Stimulated activated CD4-positive, alpha-beta T cell treated with anti-CD3 and anti-CD28 coated beads, Interleukin-2, amount 100 ng/mL, for 4 hours (primary cell): ENCODE measurements around the gene LEFTY2.
"Not testable (repeated sequence)": the region's sequence is repeated elsewhere in the genome, so short reads cannot be mapped to it uniquely, and the experiment has no call there.

ENCODE experiments used
- DNase-seq: peaks from one replicate; pipeline ENCODE4 v3.0.0-alpha.2; 2020; ENCODE audit warnings: low read depth

Gene LEFTY2

DNA sequence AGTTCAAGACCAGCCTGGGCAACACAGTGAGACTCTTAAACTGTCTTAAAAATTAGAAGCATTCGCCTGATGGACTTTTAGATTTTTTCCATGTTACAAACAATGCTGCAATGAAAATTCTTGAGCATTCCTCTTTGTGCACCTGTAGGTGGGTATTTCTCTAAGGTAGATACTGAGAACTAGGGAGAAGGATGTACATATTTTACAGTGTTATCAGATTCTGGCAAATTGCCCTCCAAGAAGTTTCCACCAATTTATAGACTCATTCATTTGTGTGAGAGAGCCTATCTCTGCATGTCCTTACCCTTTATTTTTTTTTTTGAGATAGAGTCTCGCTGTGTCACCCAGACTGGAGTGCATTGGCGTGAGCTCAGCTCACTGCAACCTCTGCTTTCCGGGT is 12.3 kb upstream of the LEFTY2 start:
- DNase-seq: no peak

DNA sequence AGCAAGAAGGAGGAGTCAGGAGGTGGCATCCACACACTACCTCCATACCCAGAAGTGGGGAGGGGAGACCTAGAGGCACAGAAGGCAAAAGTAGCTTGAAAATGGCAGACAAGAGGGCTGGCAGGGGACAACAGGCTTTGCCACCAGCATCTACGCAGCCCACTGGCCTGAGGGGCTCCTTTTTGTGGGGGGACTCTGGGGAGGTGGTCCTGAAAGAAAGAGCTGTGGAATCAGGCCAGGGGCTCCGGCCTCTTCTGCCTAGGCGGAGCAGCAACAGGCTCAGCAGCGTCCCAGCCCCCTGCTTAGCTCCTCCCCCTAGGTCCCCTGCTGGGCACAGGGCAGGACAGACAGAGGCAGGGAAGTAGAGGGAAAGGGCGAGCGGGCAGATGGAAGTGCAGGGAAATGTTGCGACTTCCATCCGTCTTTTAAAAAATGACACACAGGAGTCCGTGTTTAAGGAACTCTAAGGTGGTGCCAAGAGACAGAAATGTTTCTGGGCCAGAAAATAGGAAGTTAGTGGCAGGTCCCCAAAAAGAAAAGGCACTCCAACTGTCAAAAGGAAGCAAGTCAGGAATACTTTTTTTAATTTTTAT is 10.0 kb upstream of the LEFTY2 start:
- no peak for DNase-seq

DNA sequence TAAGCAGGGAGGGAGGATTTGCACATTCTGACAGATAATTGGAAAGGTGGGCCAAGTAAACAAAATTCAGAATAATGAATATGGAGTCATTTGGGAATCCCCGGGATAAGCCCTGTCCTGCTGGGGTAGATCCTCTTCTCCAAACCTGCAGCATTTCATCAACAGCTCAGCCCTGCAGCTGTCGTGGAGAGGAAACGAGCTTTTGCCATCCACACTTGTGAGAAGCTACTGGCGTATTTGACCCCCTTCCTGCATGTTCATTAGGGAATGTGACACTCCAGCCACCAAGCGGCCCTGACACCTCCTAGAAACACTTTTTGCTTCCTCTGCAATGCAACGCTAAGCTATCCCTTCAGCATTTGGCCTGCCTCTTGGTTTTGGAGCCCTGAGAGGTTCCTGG is 8.0 kb upstream of the LEFTY2 start:
- no peak for DNase-seq

DNA sequence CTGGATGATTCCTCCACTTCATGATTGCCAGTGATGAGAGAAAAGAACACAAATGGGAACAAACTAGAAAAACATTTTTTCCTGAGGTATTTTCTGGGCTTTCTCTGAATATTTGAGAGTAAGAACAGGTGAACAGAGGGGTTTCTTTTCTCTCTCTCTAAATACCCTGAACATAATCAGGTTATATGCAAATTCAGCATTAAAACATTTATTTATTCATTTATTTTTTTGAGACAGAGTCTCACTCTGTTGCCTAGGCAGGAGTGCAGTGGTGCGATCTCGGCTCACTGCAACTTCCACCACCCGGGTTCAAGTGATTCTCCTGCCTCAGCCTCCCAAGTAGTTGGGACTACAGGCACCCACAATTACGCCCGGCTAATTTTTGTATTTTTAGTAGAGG is 5.8 kb upstream of the LEFTY2 start:
- no peak for DNase-seq

DNA sequence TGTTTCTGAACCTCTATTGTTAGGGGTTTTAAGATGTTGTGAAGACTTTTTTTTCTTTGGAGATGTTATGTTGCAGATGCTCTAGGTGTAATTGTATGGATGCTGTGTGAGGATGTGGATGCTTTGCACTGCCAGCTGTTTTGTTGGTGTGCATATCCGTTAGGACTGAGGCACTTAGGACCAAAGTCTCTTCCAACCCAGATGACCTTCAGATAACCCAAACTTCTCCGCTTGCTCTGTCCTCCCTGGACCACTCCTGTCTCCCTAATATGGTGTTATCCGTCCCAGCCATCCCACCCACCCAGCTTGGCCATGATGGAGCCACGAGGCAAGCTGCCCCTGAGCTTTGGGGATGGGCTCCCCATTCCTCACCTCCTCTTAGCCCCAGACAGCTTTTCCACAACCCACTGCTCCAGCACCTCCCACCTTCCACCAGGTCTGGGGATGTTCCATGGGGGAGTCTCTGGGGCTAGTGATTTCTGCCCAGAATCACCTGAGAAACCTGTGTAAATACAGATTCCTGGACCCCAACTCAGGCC is 5.1 kb upstream of the LEFTY2 start:
- DNase-seq: no peak

DNA sequence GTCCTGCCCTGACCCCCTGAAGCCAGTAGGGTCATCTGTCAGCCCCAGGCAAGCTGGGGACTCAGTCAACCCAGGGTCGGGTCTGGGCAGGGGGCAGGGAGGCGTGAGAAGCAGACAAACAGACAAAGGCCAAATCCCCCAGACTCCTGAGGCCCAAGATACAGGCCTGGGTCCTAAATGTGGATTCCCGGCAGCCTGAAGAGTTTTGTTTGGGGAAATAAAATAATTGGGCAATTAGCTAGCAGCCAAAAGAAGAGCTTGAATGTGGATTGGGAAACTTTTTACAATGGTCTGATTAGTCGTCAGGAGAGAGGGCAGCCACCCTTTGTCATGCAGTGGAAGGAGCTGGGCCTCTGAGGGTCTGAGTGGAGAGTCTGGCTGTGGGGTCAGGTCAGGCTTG is 4.5 kb upstream of the LEFTY2 start:
- DNase-seq: no peak

DNA sequence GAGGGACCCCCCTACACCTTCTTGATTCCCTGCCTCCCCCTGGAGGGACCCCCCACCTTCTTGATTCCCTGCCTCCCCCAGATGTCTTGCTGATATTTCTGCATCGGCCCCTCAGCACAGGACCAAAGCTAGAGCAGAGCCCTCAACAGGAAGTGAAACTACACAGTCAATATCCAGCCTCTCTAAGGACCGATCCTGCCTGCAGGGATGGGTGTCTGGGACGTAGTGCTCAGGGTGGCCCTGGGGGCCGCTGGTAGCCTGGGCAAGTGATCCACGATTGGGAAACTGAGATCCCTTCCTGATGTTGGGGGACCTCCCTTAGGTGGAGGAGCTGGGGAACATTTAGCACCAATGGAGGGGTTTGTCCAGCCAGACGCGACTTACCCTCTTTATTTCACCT is 3.9 kb upstream of the LEFTY2 start:
- DNase-seq: no peak

DNA sequence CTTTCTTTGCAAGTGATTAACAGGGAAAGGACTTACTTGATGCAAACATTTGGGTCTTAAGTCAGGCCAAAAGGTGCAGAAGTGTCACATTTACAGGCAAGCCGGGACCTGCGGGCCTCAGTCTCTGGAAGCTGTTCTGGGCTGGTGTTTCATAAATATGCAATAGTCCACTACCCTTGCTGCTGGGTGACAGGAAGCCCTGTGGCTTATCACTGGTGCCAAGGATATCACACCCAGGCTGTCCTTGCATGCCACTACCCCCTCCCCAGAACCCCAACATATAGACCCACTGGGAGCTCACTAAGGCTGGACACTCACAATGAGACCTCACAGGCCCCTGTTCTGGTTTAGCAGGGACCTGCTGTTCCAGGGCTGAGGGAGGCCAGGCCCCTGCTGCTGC is 3.4 kb upstream of the LEFTY2 start:
- DNase-seq: no peak

DNA sequence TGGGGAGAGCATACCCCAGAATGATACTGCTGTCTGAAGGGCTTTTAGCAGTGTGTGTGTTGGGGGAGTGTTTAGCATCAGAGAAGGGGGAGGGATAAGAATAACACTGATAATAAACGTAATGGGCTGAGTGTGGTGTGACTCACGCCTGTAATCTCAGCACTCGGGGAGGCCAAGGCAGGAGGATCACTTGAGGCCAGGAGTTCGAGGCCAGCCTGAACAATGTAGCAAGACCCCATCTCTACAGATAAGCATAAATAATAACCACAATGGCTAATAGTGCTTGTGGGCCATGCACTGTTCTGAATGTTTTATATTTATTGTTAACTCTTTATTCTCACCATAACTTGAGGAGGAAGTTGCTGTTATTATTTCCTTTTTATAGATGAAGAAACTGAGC is 2.6 kb upstream of the LEFTY2 start:
- DNase-seq: no peak

DNA sequence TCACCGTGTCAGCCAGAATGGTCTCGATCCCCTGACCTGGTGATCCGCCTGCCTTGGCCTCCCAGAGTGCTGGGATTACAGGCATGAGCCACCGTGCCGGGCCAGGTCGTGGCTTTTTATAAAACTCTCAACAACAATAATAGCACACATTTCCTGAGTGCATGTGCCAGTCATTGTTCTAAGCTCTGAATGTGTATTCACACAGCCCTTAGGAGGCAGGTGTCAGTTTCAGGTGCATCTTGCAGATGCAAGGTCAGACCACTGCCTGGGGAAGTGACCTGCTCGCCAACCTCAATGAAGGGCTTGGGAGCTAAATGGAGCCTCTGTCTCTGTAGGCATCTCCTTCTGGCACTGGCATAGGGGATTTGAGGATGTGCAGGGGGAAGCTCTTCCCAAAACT is 1.6 kb upstream of the LEFTY2 start:
- DNase-seq: no peak

DNA sequence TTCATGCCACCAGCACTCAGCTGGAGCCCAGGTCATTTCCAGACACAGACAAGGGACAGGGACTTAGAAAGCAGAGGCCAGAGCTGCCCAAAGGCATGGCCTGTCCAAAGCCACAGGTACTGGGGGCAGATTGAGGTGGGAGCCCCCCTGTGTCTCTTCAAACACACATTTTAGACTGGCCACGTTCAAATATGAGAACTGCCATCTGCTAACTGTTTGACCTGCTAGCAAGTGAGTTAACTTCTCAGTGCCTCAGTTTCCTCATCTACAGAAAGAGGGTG is 862 bp upstream of the LEFTY2 start:
- no peak for DNase-seq

DNA sequence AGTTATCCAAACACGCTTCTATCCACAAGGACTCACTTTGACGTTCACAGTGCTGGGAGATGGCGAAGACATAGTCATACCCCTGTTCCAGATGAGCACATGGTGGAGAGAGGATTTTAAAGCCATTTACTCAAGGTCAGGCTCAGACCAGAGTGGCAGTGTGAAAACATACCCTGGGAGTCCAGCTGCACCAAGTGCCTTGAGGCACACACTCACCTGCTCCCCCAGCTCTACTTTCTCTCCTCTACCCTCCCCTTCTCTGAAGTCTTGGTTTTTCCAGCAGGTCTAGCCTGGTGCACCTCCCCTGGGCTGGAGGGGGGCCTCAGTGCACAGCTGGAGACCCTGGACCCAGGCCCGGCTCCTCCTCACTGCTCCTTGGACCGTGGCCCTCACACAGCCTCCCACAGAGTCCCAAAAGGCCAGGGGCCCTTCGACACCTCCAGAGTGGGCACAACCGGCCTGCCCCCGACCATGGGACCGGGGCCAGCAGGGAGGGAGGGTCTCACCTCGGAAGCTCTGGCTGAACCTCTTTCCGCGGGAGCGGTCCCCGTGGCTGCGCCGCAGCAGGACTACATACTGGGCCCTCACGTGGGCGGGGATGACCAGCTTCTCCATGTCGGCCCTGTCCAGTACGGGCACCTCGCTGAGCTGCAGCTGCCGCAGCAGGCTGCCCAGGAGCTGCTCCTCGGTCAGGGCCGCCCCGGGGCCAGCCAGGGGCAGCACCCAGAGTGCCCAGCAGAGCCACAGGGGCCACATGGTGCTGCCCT is 452 bp downstream of the LEFTY2 start:
- DNase-seq: no peak

DNA sequence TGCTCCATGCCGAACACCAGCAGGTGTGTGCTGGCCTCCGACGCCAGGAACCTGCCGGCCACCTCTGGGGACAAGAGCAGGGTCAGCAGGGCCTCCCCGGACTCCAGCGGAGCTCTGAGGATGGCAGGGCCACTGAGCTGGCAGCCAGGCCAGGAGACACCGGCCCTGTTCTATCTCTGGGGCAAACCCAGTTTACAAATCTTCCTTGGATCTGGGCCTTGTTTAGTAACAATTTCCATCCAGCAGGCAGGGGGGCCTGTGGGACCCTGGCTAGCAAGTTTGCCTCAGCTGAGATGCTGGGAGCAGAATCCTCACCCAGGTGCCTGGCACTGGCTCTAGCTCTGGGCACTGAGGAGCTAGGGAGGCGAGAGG is 1.1 kb downstream of the LEFTY2 start:
- not testable (repeated sequence) for DNase-seq

DNA sequence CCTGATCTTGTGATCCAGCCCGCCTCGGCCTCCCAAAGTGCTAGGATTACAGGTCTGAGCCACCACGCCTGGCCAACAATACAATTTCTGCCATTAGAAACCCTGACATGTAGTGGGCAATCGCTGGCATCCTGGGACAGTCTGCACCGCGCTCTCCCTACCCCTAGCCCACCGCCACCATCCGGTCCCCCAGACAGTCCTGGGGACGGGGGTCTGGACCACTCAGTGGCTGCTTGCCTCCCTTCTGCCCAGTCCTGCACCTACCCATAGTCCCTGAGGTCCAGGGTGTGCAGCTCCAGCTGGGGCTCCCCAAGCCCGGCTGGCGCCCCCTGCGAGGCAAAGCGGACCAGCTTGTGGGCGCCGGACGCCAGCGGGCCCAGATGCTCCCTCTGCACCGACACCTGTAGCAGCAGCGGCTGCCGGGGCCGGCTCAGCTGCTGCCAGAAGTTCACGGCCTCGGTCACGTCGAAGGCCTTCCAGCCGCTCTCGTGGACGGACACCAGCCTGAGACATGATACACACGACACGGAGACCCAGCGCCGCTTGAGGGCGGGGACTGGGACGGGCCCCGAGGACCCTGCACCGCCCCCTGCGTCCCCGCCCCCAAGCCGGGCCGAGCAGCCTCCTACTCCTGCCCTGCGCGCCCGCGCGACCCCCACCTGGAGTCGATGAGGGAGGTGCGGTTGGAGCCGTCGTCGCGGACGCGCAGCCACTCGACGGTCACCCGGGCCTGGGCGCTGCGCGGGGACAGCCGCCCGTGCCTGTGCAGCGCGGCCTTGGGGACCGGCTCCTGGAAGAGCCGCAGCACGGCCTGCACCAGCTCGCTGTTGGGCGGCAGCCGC is 1.7 kb downstream of the LEFTY2 start:
- not testable (repeated sequence) for DNase-seq

DNA sequence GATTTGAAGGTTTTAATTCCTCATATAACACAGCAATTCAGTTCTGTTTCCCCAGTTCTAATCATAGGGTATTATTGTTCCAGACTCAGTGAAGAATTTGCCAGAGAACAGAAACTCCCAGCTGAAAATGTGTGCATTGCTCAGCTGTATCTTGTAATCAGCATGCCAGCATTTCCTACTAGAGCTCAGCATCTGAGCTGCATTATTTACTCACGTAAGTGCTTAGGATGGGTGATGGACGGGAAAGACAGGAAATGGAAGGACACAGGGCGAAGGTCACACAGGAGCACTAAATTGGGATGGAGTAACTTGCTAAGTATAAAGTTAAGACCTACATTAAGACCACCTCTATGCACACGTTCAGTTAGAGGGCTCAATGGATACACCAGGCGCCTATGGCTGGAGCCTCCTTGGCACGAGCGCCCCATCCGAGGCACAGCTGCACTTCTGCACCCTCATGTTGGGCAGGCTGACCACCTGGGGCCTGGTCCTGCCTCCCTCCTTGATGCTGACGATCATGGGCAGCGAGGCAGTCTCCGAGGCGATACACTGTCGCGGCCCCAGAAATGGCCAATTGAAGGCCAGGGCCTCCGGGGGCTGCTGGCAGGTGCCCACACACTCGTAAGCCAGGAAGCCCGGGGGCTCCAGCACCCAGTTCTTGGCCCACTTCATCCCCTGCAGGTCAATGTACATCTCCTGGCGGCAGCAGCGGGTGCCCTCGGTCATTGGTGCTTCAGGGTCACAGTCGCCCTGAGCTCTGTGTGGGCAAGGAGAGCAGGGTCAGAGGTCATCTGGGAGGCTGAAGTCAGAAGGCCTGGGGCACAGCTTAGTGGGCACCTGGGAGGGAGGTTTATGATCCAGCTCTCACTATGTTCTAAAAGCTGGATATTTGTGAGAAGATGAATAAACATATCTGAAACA is 3.7 kb downstream of the LEFTY2 start:
- DNase-seq: no peak

DNA sequence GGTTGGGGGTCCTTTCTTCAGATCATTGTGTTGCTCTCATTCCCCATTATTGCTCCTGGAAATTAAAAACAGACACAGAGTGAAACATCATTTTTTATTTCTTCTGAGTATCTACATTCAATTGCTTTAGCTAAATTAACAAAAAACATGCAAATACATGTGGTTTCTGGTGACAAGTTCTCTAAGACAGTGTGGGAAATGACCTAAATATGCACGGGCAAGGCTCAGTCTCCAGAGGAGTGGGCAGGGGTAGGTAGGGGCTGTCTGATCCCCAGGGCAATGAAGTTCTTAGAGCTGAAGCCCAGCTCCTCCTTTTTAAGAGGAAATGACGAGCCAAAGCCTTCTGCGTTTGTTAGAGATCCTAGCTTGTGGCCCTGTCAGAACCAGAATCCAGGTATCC is 4.5 kb downstream of the LEFTY2 start:
- no peak for DNase-seq

DNA sequence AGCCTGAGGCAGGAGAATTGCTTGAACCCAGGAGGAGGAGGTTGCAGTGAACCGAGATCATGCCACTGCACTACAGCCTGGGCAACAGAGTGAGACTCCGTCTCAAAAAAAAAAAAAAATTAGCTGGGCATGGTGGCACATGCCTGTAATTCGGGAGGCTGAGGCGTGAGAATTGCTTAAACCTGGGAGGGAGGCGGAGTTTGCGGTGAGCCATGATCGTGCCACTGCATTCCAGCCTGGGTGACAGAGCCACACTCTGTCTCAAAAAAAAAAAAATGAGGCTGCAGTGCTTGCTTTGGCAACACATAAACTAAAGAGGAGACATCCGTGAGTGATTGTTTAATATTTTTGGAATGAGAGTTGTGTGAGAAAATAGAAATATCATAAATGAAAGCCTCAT is 4.9 kb downstream of the LEFTY2 start:
- DNase-seq: not testable (repeated sequence)

DNA sequence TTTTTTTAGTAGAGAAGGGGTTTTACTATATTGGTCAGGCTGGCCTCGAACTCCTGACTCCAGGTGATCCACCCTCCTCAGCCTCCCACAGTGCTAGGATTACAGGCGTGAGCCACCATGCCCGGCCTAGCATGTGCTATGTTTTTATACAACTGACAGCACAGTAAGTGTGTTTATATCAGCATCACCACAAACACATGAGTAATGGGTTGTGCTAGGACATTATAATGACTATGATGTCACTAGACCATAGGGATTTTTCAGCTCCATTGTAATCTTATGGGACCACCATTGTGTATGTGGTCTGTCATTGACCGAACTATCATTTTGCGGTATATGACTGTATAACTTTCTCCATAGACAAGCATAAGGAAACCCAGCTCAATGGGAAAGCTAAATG is 6.3 kb downstream of the LEFTY2 start:
- DNase-seq: no peak

DNA sequence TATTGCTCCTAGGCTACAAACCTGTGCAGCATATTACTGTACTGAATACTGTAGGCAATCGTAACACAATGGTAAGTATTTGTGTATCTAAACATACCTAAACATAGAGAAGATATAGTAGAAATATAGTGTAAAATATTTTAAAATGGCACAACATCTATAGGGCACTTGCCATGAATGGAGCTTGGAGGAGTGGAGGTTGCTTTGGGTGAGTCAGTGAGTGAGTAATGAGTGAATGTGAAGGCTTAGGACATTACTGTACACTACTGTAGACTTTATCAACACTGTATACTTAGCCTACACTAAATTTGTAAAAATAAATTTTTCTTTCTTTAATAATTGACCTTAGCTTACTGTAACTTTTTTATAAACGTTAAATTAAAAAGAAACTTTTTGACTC is 7.9 kb downstream of the LEFTY2 start:
- DNase-seq: no peak

DNA sequence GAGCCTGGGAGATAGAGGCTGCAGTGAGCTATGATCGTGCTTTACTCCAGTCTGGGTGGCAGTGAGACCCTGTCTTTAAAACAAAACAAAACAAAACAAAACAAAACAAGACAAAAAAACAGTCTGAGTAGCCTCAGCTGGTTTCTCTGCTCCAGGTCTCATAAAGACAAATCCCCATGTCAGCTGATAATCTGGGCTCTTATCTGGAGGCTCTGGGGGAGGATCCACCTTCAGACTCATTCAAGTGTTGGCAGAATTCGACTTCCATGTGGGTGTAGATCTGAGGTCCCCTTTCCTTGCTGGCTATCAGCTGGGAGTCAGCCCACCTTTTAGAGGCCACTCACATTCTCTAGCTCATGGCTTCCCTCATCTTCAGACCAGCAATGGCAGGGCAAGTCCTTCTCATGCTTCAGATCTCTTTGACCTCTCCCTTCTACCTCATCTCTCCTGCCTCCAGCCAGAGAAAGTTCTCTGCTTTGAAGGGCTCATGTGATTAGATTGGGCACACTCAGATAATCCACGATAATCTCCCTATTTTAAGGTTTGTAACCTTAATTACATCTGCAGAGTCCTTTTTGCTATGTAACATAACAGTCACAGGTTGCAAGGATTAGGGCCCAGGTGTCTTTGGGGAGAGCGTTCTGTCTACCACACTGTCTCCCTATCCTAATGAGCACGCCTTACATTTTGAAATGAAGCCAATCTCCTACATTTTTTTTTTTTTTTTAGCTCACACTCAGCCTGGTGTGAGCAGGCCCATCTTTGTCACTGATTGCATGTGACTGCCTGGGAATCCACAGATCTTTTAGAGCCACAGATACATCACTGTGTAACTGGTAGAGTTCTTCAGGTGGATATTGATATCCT is 9.5 kb downstream of the LEFTY2 start:
- DNase-seq: no peak

DNA sequence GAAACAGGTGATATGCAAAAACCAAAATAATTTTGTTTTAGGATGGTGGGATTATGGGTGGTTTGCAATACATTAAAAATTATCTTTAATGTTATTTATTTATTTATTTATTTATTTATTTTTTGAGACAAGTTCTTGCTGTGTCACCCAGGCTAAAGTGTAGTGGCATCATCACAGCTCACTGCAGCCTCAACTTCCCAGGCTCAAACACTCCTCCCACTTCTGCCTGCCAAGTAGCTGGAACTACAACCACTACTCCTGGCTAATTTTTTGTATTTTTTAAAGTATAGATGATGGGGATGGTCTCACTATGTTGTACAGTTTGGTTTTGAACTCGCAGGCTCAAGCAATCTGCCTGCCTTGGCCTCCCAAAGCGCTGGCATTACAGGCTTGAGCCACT is 10.5 kb downstream of the LEFTY2 start:
- no peak for DNase-seq
